GM21423 (cell line): ENCODE measurements around the gene TMCO6.
"Not testable (repeated sequence)": the region's sequence is repeated elsewhere in the genome, so short reads cannot be mapped to it uniquely, and the experiment has no call there.

Source experiments
- ATAC-seq: cut with Tn5 transposase; IDR thresholded peaks from one replicate; pipeline ENCODE4 v1.9.1; 2021; ENCODE audit warnings: mild to moderate bottlenecking, moderate library complexity; ENCODE audit not compliant: unreplicated experiment

Gene TMCO6

DNA sequence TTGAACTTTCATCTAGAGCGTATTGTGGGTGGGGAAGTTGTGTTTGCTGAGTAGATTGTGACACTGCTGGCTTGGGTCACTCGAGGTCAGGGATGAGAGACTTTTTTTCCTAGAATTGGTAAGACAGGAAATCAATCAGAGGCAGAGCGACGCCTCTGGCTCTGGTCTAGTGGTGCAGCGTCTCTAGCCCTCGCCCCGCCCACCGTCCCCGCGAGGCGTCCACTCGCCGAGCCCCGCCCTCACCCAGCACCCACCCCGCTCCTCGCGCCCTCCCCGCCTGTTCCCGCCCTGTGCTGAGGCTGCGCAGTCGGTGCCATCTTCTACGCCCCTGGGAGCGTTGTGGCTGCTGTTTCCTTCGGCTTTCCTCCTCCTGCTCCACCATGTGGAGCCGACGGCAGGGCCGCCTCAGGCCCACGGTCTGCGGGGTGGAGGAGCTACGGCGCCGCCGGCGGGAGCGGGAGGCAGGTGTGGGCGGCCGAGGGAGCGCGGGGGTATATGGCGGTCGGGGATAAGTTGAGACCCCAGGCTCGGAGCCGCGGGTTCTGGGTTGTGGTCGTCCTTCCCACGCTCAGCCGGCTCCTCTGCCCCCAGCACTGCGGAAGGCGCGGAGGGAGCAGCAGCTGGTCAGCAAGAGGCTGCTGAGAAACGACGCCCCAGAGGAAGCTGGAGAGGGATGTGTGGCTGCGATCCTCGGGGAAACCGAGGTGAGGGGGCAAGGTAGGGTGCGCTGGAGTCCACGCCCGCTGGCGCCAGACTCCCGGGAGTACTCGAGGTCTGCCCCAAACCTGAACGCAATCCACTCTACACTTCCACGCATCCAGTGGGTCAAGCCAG is at the start of gene TMCO6:
TMCO6 (plus strand) TSS at position 304 of the 834 bp plus-strand sequence; CDS start at position 381, 77 bp downstream.
- peak; percentile 96 for ATAC-seq

DNA sequence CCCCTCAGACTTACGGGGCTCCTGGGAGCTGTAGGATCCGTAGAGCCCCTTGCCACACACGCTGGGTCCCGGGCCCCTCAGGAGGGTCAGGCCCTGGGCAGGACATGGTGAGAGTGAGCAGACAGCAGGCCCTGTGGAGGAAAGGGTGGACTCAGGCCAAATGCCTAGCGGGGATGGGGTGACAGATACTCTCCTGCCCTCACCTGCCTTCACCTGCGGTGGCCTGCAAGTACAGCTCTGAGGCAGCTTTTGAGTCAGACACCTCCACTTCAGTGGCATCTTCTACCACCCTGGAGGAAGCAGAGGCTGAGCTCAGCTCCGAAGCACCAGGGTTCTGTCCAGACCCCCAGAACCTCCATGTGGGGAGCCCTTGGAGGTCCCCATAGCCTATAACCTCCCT is 48.4 kb upstream of the TMCO6 start:
- ATAC-seq, result no peak

DNA sequence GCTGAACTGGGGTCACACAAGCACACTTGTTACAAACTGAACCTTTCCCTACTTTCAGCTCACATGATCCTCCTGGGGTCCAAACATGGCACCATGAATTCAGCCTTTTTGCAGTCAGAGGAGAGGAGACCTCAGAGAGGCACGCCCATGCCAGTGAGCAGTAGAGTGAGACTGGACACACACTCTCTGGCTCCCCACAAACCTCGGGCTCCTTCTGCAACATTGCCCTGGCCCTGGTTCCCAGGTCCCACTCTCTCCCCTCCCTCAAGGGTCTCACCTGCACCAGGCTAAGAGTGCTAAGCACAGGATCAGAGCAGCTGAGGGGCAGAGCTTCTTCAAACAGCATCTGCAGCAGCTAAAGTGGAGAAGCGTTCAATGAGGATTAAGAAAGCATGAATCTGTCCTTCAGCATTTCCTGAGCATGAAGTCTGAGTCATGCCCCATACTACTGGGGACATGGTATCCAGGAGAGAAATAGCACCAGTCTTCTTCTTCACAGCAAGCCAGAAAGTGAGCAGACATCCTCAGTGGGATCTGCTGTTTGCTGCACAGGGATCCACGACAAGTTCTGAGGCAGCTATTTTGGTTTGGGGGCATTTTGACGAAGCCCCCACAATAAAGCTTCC is 47.4 kb upstream of the TMCO6 start:
- ATAC-seq, result no peak

DNA sequence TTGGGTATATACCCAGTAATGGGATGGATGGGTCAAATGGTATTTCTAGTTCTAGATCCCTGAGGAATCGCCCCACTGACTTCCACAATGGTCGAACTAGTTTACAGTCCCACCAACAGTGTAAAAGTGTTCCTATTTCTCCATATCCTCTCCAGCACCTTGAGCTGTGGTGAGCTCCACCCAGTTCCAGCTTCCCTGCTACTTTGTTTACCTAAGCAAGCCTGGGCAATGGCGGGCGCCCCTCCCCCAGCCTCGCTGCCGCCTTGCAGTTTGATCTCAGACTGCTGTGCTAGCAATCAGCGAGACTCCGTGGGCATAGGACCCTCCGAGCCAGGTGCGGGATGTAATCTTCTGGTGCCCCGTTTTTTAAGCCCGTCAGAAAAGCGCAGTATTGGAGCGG is 46.2 kb upstream of the TMCO6 start:
- ATAC-seq, result not testable (repeated sequence)

DNA sequence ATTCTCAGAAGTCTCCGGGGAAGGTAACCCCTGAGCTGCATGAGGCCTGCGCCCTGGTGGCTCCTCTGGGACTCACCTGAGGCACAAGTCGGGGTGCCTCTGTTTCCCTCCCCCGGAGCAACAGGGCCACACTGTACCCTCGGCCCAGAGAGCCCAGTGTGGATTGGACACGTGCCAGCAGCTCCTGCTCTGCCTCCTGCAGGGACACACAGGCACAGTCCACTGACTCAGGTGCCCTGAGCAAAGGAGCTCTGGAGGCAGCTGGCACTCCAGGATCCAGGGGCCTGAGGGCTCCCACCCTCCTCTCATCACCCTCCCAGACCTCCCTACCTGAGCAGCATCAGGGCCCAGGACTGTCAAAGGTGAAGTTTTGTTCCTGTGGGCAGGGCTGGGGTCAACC is 45.1 kb upstream of the TMCO6 start:
- ATAC-seq, result no peak

DNA sequence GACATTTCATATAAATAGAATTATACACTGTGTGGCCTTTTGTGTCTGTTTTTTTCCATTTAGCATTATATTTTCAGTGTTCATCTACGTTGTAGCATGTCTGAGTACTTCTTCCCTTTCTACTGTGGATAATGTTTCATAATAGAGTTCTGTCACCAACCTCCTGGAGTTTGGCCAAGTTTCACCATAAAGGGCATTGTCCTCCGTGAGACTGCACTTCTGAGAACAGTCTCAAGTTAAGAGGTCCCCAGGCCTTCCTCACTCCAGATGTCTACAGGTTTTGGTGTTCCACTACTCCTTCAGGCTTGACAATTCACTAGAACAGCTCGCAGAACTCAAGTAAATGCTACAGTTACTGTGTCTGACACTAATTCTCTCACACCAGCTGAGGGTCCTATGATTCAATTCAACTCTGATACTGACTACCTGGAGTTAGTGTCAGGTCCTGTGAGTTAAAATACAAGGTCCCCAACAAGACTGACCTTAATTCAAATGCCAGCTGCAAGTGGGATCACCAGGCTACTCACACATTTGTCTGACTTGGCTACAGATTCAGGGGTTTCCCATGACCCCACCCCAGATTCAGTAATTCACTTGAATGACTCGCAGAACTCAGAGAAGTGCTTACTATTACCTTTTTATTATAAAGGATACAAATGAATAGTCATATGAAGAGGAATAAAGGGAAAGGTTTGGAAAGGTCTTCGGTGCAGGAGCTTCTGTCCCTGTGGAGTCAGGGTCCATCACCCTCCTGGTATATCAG is 43.5 kb upstream of the TMCO6 start:
- ATAC-seq, result no peak

DNA sequence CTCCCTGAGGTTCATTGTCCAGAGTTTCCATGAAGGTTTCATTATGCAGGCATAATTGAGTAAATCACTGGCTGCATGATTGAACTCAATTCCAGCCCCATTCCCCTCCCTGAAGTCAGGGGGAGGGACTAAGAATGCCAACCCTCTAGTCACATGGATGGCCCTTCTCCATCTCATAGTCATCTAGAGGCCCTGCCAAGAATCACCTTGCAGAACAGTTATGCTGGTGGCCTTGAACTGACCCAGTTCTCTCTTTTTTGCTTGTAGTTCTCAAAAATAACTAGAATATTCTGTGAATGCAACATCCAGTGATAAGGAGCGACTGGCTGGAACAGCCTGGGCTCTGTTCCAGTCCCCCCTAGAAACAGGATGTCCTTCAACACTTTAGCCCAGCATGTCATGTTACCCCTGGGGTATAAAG is 42.9 kb upstream of the TMCO6 start:
- no peak for ATAC-seq

DNA sequence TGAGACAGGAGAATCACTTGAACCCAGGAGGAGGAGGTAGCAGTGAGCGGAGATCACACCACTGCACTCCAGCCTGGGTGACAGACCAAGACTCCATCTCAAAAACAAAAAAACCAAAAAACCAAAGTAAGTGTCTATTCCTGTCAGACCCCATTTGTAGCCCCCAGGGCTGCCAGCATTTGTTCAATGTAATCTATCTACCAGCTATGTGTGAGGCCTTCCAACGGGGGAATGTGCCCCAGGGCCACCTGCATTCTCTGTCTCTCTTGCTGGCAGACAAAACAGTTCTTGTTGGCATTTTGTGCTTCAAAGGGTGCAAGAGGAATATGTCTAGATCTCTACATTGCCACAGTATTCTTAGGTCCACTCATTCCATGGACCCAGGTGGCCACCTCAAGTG is 40.4 kb upstream of the TMCO6 start:
- no peak for ATAC-seq

DNA sequence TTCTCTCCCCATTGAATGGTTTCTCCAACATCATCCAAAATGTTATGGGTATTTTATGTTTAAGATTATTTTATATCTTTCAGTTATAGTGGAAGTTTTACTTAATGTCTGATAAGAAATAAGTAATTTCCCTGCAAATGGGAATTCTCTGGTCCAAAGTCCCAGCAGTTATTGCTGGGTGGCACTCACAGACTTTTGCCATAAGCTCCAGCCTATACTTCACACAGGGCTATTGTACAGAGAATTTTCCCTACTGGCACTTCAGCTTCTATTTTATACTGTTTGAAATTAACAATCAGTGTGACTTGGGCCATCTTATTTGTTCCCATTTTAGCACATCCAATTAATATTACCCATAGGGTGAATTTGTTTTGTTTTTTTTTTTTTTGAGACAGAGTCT is 39.2 kb upstream of the TMCO6 start:
- ATAC-seq, result no peak

DNA sequence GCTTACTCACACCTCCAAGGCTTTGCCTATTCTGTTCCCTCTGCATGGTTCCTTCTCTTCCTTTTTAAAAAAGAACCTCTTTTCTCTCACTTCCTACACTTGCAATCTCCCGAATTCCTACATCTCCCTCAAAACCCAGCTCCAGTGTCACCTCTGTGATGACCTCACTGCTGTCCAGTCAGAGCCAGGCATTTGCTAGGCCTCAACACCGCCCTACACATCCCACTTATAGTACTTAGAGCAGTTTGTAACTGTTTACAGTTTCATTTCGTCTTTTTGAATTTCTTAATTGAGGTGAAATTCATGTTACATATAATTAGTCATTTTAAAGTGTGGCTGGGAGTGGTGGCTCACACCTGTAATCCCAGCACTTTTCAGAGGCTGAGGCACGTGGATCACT is 37.1 kb upstream of the TMCO6 start:
- no peak for ATAC-seq

DNA sequence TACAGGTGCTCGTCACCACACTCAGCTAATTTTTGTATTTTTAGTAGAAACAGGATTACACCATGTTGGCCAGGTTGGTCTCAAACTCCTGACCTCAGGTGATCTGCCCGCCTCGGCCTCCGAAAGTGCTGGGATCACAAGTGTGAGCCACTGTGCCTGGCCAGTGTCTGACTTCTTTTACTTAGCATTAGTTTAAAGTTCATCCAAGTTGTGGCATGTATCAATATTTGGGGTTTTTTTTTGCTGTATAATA is 35.9 kb upstream of the TMCO6 start:
- ATAC-seq, result not testable (repeated sequence)

DNA sequence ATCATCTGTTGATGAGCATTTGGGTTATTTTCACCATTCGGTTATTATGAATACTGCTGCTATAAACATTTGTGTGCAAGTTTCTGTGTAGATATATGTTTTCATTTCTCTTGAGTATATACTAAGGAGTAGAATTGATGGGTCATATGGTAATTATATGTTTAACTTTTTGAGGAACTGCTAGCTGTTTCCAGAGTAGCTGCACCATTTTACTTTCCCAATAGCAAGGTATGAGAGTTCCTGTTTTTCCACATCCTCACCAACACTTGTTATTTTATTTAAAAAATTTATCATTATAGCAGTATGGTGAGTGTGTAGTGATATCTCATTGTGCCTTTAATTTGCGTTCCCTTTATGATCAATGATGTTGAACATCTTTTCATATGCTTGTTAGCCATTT is 35.5 kb upstream of the TMCO6 start:
- no peak for ATAC-seq

DNA sequence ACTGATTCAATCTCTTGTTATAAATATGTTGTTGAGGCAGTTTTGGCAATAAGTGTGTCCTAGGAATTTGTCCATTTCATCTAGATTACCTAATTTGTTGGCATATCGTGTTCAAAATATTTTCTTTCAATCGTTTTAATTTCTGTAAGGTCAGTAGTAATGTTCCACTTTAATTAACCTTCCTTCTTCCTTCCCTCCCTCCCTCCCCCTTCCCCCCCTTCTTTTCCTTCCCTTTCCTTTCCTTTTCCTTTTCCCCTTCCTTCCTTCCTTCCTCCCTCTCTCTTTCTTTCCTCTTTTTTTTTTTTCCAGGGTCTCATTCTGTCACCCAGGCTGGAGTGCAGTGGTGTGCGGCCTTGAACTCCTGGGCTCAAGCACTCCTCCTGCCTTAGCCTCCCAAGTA is 33.4 kb upstream of the TMCO6 start:
- ATAC-seq, result no peak

DNA sequence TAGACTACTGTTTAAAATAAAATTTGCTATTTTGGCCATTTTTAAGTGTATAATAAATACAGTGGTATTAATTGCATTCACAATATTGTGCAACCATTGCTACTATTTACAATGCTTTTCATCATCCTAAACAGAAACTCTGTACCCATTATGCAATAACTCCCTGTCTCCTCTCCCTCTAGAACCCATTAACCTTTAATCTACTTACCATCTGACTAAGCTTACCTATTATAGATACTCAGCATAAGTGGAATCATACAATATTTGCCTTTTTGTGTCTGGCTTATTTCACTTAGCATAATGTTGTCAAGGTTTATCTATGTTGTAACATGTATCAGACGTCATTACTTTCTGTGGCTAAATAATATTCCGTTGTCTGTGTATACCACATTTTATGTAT is 32.2 kb upstream of the TMCO6 start:
- no peak for ATAC-seq

DNA sequence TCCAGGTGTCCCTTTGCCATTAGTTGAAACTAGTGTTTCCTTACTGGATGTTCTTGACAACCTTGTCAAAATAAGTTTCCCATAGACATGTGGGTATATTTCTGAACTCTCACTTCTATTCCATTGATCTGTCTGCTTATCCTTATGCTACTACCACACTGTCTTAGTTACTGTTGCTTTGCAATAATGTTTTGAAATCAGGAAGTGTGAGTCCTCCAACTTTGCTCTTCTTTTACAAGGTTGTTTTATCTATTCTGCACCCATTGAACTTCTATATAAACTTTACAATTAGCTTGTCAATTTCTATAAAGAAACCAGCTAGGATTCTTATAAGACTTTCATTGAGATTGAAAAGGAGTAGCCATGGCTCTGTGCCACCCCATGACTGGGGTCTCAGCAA is 30.5 kb upstream of the TMCO6 start:
- ATAC-seq, result no peak

DNA sequence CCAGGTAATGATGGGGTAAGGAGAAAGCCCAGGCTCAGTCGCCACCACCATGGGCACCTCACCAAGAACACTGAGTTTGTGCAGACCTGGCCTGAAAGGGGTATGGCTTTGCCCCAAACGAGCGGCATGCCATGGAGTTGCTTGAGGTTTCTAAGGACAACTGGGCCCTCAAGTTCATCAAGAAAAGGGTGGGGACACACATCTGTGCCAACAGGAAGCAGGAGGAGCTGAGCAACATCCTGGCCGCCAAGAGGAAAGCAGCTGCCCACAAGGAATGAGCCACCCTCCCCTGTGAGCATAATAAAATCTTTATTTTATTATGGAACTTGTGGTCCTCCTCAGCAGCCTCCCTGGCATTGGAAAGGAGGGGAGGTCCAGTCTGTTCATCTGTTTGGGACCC is 30.1 kb upstream of the TMCO6 start:
- ATAC-seq, result no peak

DNA sequence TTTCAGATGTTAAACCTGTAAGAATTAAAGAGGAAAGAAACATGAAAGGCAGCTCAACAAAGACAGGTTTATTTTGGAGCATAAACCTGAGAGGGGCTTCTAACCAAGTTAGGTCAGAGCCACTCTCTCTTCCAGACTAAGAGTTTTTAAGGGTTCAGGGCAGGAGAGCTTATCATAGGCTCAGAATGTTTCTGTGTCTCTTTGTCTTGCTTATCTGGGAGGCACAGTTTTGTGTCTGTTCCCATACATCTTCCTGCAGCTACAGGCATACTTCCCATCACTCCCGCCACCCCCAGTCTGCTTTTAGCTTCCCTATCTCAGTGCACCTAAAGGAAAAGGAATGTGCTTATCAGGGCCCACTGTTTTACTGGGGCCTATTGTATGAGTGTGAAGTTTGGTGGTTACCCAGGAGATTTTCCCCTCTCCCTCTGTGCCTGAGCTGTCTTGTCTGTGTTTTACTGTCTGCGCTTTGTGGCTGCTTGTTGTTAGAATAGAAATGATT is 28.2 kb upstream of the TMCO6 start:
- ATAC-seq, result no peak

DNA sequence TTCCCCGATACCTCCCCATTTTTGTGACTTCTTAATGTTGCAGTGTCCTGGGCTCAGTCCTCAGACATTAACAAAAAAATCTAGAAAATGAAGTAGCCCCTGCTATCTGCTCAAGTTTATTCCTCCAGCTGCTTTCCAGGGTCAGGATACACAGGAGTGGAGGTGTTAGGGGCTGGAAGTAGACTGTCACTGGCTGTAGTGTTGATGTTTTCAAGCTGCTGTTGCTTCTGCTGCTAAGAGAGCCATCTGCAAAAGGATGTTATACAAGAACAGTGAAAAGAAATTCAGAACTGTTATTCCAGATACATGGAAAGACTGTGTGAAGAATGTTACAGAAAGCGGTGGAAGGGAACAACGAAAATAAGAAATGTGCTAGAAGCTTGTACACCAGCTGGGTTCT is 16.9 kb upstream of the TMCO6 start:
- no peak for ATAC-seq

DNA sequence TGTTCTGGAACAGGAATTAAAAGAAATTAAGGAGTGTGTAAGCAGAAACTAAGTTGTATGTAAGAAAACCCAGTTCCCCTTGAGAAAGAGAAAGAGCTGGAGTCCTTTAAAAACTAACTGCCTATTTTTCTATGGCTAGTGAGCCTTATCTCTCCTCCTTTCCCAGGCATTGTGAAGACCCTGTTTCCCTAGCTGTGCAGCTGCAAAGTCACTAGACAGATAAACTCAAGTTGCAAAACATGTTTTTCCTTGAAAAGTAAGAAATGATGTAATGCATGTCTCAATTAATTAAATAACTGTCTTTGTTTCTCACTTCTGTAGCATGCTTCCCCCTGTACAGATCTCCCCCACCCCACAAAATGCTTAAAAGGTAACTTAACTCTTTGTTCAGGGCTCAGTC is 16.2 kb upstream of the TMCO6 start:
- ATAC-seq, result not testable (repeated sequence)

DNA sequence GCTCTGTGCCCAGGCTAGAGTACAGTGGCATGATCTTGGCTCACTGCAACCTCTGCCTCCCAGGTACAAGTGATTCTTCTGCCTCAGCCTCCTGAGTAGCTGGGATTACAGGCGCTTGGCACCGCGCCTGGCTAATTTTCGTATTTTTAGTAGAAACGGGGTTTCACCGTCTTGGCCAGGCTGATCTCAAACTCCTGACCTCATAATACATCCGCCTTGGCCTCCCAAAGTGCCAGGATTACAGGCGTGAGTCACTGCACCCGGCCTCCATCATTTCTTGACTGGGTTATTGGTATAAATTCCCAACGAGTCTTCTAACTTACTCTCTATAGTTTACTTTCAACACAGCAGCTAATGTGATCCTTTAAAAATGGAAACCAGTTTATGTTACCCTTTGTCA is 14.4 kb upstream of the TMCO6 start:
- not testable (repeated sequence) for ATAC-seq

DNA sequence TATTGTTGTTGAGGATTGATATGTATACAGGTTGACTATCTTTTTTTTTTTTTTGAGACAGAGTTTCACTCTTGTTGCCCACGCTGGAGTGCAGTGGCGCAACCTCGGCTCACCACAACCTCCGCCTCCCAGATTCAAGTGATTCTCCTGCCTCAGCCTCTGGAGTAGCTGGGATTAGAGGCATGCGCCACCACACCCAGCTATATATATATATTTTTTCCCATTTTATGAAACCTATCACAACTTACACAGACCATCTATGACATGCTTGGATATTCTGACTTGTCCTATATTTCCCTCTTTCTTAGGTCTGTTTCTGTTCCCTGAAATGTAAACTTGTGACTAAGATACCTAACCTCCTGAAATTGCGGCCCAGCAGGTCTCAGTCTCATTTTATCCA is 11.3 kb upstream of the TMCO6 start:
- ATAC-seq, result no peak

DNA sequence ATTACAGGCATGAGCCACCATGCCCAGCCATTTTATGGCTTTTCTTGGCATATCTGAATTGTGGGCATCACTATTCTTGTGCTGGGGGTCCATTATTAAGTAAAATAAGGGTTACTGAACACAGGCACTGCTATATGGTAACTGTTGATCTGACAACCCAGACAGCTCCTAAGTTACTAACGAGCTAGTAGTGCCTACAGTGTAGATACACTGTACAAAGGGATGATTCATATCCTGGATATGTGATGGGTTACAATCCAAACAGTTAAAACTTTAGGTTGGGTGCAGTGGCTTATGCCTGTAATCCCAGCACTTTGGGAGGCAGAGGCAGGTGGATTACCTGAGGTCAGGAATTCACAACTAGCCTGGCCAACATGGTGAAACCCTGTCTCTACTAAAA is 10.5 kb upstream of the TMCO6 start:
- no peak for ATAC-seq
